ENCODE results near the gene GLT1D1. TPM values are rescaled to one million over a fixed set of nuclear protein-coding genes. Genes with fewer than 3 reads are reported as not detected.

GLT1D1 gene
- total and polyA plus RNA-seq, 2 experiments from 2014 or later: 1.4 to 4.4 TPM

GRCh38 chr12:128942960-128943477, 89.7 kb downstream of the GLT1D1 start:
- no peak for DNase-seq (ENCODE audit: low spot score)
- Histone ChIP-seq H3K4me3 (no peak overlapping the region), H3K27me3 (ENCODE audit: insufficient read depth) (no peaks in the 10 kb centered on the region), H2AFZ (no peak overlapping the region), H3K4me1 (ENCODE audit: insufficient read depth) (no peaks in the 10 kb centered on the region), H3K79me2 (replicated peaks; ENCODE audit: insufficient read depth) (no peaks in the 10 kb centered on the region), H3K4me2 (no peak overlapping the region), H3K36me3 (ENCODE audit: insufficient read depth) (no peaks in the 10 kb centered on the region; the same call in 1 of the 2 replicates), H3K27ac (ENCODE audit: low read depth) (no peak overlapping the region), H4K20me1 (replicated peaks; ENCODE audit: insufficient read depth) (no peaks in the 10 kb centered on the region), H3K9me2 (ENCODE audit: insufficient read depth) (no peaks in the 10 kb centered on the region), H3F3A (replicated peaks; ENCODE audit: low read depth) (no peaks in the 10 kb centered on the region)
- H3K4me1 Mint-ChIP-seq: peaks cover 1% of the 10 kb centered on the region; the same call in 2 of the 3 replicates
- ATAC-seq: no peak
- TF ChIP-seq, protein P1, sequence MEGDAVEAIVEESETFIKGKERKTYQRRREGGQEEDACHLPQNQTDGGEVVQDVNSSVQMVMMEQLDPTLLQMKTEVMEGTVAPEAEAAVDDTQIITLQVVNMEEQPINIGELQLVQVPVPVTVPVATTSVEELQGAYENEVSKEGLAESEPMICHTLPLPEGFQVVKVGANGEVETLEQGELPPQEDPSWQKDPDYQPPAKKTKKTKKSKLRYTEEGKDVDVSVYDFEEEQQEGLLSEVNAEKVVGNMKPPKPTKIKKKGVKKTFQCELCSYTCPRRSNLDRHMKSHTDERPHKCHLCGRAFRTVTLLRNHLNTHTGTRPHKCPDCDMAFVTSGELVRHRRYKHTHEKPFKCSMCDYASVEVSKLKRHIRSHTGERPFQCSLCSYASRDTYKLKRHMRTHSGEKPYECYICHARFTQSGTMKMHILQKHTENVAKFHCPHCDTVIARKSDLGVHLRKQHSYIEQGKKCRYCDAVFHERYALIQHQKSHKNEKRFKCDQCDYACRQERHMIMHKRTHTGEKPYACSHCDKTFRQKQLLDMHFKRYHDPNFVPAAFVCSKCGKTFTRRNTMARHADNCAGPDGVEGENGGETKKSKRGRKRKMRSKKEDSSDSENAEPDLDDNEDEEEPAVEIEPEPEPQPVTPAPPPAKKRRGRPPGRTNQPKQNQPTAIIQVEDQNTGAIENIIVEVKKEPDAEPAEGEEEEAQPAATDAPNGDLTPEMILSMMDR (conservative IDR thresholded peaks at IDR 0.05; ENCODE audit: low read depth in 2 of 2): no peak
- no peak for TF ChIP-seq EZH2 (IDR thresholded peaks at IDR 0.05; ENCODE audit: low read depth, unreplicated experiment)
- TF ChIP-seq ZNF114 (CRISPR knock-in tag; IDR thresholded peaks at IDR 0.05): no peak
- no peak for TF ChIP-seq REST (IDR thresholded peaks at IDR 0.05; ENCODE audit: unreplicated experiment)
- no peak for TF ChIP-seq POLR2AphosphoS5 (IDR thresholded peaks at IDR 0.05; ENCODE audit: low read depth)
- TF ChIP-seq ZNF331 (CRISPR knock-in tag; IDR thresholded peaks at IDR 0.05; ENCODE audit: low read depth): no peak
- no peak for TF ChIP-seq ETS1 (IDR thresholded peaks at IDR 0.05)
- no peak for TF ChIP-seq STAT1 (IDR thresholded peaks at IDR 0.05; ENCODE audit: unreplicated experiment)
- TF ChIP-seq JUNB (IDR thresholded peaks at IDR 0.05; ENCODE audit: unreplicated experiment): no peak
- TF ChIP-seq NANOG (IDR thresholded peaks at IDR 0.05; ENCODE audit: borderline replicate concordance): no peak
- TF ChIP-seq CREB1 (CRISPR knock-in tag; IDR thresholded peaks at IDR 0.05; ENCODE audit: low read depth): no peak
- TF ChIP-seq, protein P2, sequence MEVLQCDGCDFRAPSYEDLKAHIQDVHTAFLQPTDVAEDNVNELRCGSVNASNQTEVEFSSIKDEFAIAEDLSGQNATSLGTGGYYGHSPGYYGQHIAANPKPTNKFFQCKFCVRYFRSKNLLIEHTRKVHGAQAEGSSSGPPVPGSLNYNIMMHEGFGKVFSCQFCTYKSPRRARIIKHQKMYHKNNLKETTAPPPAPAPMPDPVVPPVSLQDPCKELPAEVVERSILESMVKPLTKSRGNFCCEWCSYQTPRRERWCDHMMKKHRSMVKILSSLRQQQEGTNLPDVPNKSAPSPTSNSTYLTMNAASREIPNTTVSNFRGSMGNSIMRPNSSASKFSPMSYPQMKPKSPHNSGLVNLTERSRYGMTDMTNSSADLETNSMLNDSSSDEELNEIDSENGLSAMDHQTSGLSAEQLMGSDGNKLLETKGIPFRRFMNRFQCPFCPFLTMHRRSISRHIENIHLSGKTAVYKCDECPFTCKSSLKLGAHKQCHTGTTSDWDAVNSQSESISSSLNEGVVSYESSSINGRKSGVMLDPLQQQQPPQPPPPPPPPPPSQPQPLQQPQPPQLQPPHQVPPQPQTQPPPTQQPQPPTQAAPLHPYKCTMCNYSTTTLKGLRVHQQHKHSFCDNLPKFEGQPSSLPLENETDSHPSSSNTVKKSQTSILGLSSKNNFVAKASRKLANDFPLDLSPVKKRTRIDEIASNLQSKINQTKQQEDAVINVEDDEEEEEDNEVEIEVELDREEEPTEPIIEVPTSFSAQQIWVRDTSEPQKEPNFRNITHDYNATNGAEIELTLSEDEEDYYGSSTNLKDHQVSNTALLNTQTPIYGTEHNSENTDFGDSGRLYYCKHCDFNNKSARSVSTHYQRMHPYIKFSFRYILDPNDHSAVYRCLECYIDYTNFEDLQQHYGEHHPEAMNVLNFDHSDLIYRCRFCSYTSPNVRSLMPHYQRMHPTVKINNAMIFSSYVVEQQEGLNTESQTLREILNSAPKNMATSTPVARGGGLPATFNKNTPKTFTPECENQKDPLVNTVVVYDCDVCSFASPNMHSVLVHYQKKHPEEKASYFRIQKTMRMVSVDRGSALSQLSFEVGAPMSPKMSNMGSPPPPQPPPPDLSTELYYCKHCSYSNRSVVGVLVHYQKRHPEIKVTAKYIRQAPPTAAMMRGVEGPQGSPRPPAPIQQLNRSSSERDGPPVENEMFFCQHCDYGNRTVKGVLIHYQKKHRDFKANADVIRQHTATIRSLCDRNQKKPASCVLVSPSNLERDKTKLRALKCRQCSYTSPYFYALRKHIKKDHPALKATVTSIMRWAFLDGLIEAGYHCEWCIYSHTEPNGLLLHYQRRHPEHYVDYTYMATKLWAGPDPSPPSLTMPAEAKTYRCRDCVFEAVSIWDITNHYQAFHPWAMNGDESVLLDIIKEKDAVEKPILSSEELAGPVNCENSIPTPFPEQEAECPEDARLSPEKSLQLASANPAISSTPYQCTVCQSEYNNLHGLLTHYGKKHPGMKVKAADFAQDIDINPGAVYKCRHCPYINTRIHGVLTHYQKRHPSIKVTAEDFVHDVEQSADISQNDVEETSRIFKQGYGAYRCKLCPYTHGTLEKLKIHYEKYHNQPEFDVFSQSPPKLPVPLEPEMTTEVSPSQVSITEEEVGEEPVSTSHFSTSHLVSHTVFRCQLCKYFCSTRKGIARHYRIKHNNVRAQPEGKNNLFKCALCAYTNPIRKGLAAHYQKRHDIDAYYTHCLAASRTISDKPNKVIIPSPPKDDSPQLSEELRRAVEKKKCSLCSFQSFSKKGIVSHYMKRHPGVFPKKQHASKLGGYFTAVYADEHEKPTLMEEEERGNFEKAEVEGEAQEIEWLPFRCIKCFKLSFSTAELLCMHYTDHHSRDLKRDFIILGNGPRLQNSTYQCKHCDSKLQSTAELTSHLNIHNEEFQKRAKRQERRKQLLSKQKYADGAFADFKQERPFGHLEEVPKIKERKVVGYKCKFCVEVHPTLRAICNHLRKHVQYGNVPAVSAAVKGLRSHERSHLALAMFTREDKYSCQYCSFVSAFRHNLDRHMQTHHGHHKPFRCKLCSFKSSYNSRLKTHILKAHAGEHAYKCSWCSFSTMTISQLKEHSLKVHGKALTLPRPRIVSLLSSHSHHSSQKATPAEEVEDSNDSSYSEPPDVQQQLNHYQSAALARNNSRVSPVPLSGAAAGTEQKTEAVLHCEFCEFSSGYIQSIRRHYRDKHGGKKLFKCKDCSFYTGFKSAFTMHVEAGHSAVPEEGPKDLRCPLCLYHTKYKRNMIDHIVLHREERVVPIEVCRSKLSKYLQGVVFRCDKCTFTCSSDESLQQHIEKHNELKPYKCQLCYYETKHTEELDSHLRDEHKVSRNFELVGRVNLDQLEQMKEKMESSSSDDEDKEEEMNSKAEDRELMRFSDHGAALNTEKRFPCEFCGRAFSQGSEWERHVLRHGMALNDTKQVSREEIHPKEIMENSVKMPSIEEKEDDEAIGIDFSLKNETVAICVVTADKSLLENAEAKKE (CRISPR knock-in tag; IDR thresholded peaks at IDR 0.05): no peak
- no peak for TF ChIP-seq EZH2phosphoT487 (IDR thresholded peaks at IDR 0.05; ENCODE audit: unreplicated experiment)
- peaks cover 89% of the 10 kb centered on the region for H3K9me3 Mint-ChIP-seq
- H3K27ac Mint-ChIP-seq: no peak overlapping the region
- H3K27me3 Mint-ChIP-seq (ENCODE audit: insufficient read depth, low read depth, poor library complexity): no peaks in the 10 kb centered on the region
- H3K36me3 Mint-ChIP-seq (ENCODE audit: low read depth): peaks cover 17% of the 10 kb centered on the region; the same call in 2 of the 3 replicates
- H3K4me3 Mint-ChIP-seq: no peak overlapping the region
